ENCODE measurements around the gene ESR1.

ESR1 gene

GRCh38 chr6:152121910-152122309 lies 314.4 kb downstream of the ESR1 start:
- TF ChIP-seq ZNF274 (IDR thresholded peaks at IDR 0.05; ENCODE audit: low read depth, low read length) (no peak), YY1 (IDR thresholded peaks at IDR 0.05; ENCODE audit: insufficient read depth, insufficient read length) (no peak), SUZ12 (IDR thresholded peaks at IDR 0.05; ENCODE audit: extremely low read depth, insufficient read depth, insufficient read length) (no peak)
- Histone ChIP-seq H3K9me3 (ENCODE audit: insufficient read depth, low read length) (no peaks in the 10 kb centered on the region), H3K36me3 (ENCODE audit: insufficient read depth, insufficient read length, low read length) (no peaks in the 10 kb centered on the region), H3K9ac (ENCODE audit: insufficient read length, low read depth) (no peak overlapping the region), H3K4me1 (ENCODE audit: insufficient read depth, insufficient read length) (no peaks in the 10 kb centered on the region), H3K4me3 (ENCODE audit: insufficient read length, low read depth) (no peak overlapping the region), H3K27me3 (ENCODE audit: insufficient read depth, insufficient read length) (no peaks in the 10 kb centered on the region)
- no peak for DNase-seq (ENCODE audit: low read depth, low spot score)

- Histone ChIP-seq H3K4me1 (ENCODE audit: insufficient read depth, insufficient read length) (no peaks in the 10 kb centered on the region), H3K9ac (ENCODE audit: insufficient read length, low read depth) (no peak overlapping the region), H3K9me3 (ENCODE audit: insufficient read depth, low read length) (no peaks in the 10 kb centered on the region), H3K4me3 (ENCODE audit: insufficient read length, low read depth) (no peak overlapping the region), H3K27me3 (ENCODE audit: insufficient read depth, insufficient read length) (no peaks in the 10 kb centered on the region), H3K36me3 (ENCODE audit: insufficient read depth, insufficient read length, low read length) (no peaks in the 10 kb centered on the region)
- TF ChIP-seq SUZ12 (IDR thresholded peaks at IDR 0.05; ENCODE audit: extremely low read depth, insufficient read depth, insufficient read length) (no peak), ZNF274 (IDR thresholded peaks at IDR 0.05; ENCODE audit: low read depth, low read length) (no peak), YY1 (IDR thresholded peaks at IDR 0.05; ENCODE audit: insufficient read depth, insufficient read length) (no peak)
- no peak for DNase-seq (ENCODE audit: low read depth, low spot score)
Measured at GRCh38 chr6:152122434-152122833, 315.0 kb downstream of the ESR1 start.

GRCh38 chr6:152123076-152123475 lies 315.6 kb downstream of the ESR1 start:
- Histone ChIP-seq H3K27me3 (ENCODE audit: insufficient read depth, insufficient read length) (no peaks in the 10 kb centered on the region), H3K9ac (ENCODE audit: insufficient read length, low read depth) (no peak overlapping the region), H3K36me3 (ENCODE audit: insufficient read depth, insufficient read length, low read length) (no peaks in the 10 kb centered on the region), H3K9me3 (ENCODE audit: insufficient read depth, low read length) (no peaks in the 10 kb centered on the region), H3K4me3 (ENCODE audit: insufficient read length, low read depth) (no peak overlapping the region), H3K4me1 (ENCODE audit: insufficient read depth, insufficient read length) (no peaks in the 10 kb centered on the region)
- no peak for DNase-seq (ENCODE audit: low read depth, low spot score)
- TF ChIP-seq YY1 (IDR thresholded peaks at IDR 0.05; ENCODE audit: insufficient read depth, insufficient read length) (no peak), ZNF274 (IDR thresholded peaks at IDR 0.05; ENCODE audit: low read depth, low read length) (no peak), SUZ12 (IDR thresholded peaks at IDR 0.05; ENCODE audit: extremely low read depth, insufficient read depth, insufficient read length) (no peak)

GRCh38 chr6:152124429-152125074 lies 317.1 kb downstream of the ESR1 start:
- no peak for TF ChIP-seq ZNF274 (IDR thresholded peaks at IDR 0.05; ENCODE audit: low read depth, low read length)
- no peak for TF ChIP-seq YY1 (IDR thresholded peaks at IDR 0.05; ENCODE audit: insufficient read depth, insufficient read length)
- no peak for TF ChIP-seq SUZ12 (IDR thresholded peaks at IDR 0.05; ENCODE audit: extremely low read depth, insufficient read depth, insufficient read length)
- no peaks in the 10 kb centered on the region for H3K27me3 ChIP-seq (ENCODE audit: insufficient read depth, insufficient read length)
- H3K9me3 ChIP-seq (ENCODE audit: insufficient read depth, low read length), result no peaks in the 10 kb centered on the region
- DNase-seq (ENCODE audit: low read depth, low spot score), result no peak
- H3K4me3 ChIP-seq (ENCODE audit: insufficient read length, low read depth), result no peak overlapping the region
- no peaks in the 10 kb centered on the region for H3K36me3 ChIP-seq (ENCODE audit: insufficient read depth, insufficient read length, low read length)
- H3K4me1 ChIP-seq (ENCODE audit: insufficient read depth, insufficient read length), result no peaks in the 10 kb centered on the region
- no peak overlapping the region for H3K9ac ChIP-seq (ENCODE audit: insufficient read length, low read depth)

- Histone ChIP-seq H3K4me3 (ENCODE audit: insufficient read length, low read depth) (no peak overlapping the region), H3K4me1 (ENCODE audit: insufficient read depth, insufficient read length) (no peaks in the 10 kb centered on the region)
- TF ChIP-seq YY1 (IDR thresholded peaks at IDR 0.05; ENCODE audit: insufficient read depth, insufficient read length) (no peak), ZNF274 (IDR thresholded peaks at IDR 0.05; ENCODE audit: low read depth, low read length) (no peak), SUZ12 (IDR thresholded peaks at IDR 0.05; ENCODE audit: extremely low read depth, insufficient read depth, insufficient read length) (no peak)
Measured at GRCh38 chr6:152127432-152128165, 320.1 kb downstream of the ESR1 start.

GRCh38 chr6:152129691-152130151 lies 322.2 kb downstream of the ESR1 start:
- H3K27me3 ChIP-seq (ENCODE audit: insufficient read depth, insufficient read length), result no peaks in the 10 kb centered on the region
- no peak for DNase-seq (ENCODE audit: low read depth, low spot score)
- no peak overlapping the region for H3K4me3 ChIP-seq (ENCODE audit: insufficient read length, low read depth)
- no peaks in the 10 kb centered on the region for H3K4me1 ChIP-seq (ENCODE audit: insufficient read depth, insufficient read length)
- TF ChIP-seq YY1 (IDR thresholded peaks at IDR 0.05; ENCODE audit: insufficient read depth, insufficient read length) (no peak), SUZ12 (IDR thresholded peaks at IDR 0.05; ENCODE audit: extremely low read depth, insufficient read depth, insufficient read length) (no peak), ZNF274 (IDR thresholded peaks at IDR 0.05; ENCODE audit: low read depth, low read length) (no peak)
- H3K9me3 ChIP-seq (ENCODE audit: insufficient read depth, low read length), result no peaks in the 10 kb centered on the region
- H3K36me3 ChIP-seq (ENCODE audit: insufficient read depth, insufficient read length, low read length), result no peaks in the 10 kb centered on the region
- no peak overlapping the region for H3K9ac ChIP-seq (ENCODE audit: insufficient read length, low read depth)

More at GRCh38 chr6:152127432-152128165, 320.1 kb downstream of the ESR1 start:
- DNase-seq (ENCODE audit: low read depth, low spot score), result no peak
- Histone ChIP-seq H3K27me3 (ENCODE audit: insufficient read depth, insufficient read length) (no peaks in the 10 kb centered on the region), H3K9ac (ENCODE audit: insufficient read length, low read depth) (no peak overlapping the region), H3K9me3 (ENCODE audit: insufficient read depth, low read length) (no peaks in the 10 kb centered on the region), H3K36me3 (ENCODE audit: insufficient read depth, insufficient read length, low read length) (no peaks in the 10 kb centered on the region)

- no peaks in the 10 kb centered on the region for H3K4me1 ChIP-seq (ENCODE audit: insufficient read depth, insufficient read length)
- no peaks in the 10 kb centered on the region for H3K36me3 ChIP-seq (ENCODE audit: insufficient read depth, insufficient read length, low read length)
- H3K9ac ChIP-seq (ENCODE audit: insufficient read length, low read depth), result no peak overlapping the region
- TF ChIP-seq ZNF274 (IDR thresholded peaks at IDR 0.05; ENCODE audit: low read depth, low read length) (no peak), SUZ12 (IDR thresholded peaks at IDR 0.05; ENCODE audit: extremely low read depth, insufficient read depth, insufficient read length) (no peak), YY1 (IDR thresholded peaks at IDR 0.05; ENCODE audit: insufficient read depth, insufficient read length) (no peak)
- H3K27me3 ChIP-seq (ENCODE audit: insufficient read depth, insufficient read length), result no peaks in the 10 kb centered on the region
- no peak overlapping the region for H3K4me3 ChIP-seq (ENCODE audit: insufficient read length, low read depth)
- no peak for DNase-seq (ENCODE audit: low read depth, low spot score)
- H3K9me3 ChIP-seq (ENCODE audit: insufficient read depth, low read length), result no peaks in the 10 kb centered on the region
Measured at GRCh38 chr6:152130441-152130840, 323.0 kb downstream of the ESR1 start.
